HG02885 (cell line): ENCODE data around the gene GAS2L2.

Experiments
- ATAC-seq: cut with Tn5 transposase; IDR thresholded peaks from one replicate; pipeline ENCODE4 v1.9.1; 2021; ENCODE audit warnings: mild to moderate bottlenecking; ENCODE audit not compliant: unreplicated experiment, poor library complexity

GAS2L2 gene

GRCh38 chr17:35752945-35753764 is at the start of gene GAS2L2:
Gene GAS2L2, minus strand, starts transcription at chr17:35753239. Its CDS starts 389 bp downstream, at chr17:35752850.
- no peak for ATAC-seq

GRCh38 chr17:35801583-35802224 is 48.7 kb upstream of the GAS2L2 start:
- ATAC-seq, result no peak

- ATAC-seq, result no peak
Observed at GRCh38 chr17:35799942-35800341, 46.9 kb upstream of the GAS2L2 start.

- no peak for ATAC-seq
Observed at GRCh38 chr17:35797918-35798317, 44.9 kb upstream of the GAS2L2 start.

- ATAC-seq, result no peak
Observed at GRCh38 chr17:35797370-35797769, 44.3 kb upstream of the GAS2L2 start.

- no peak for ATAC-seq
Observed at GRCh38 chr17:35796942-35797341, 43.9 kb upstream of the GAS2L2 start.

- ATAC-seq, result no peak
Observed at GRCh38 chr17:35795871-35796265, 42.8 kb upstream of the GAS2L2 start.

- no peak for ATAC-seq
Observed at GRCh38 chr17:35795007-35795870, 42.2 kb upstream of the GAS2L2 start, which contains the start of gene MMP28. Gene MMP28, minus strand, starts transcription at chr17:35795641. Its CDS starts 264 bp downstream, at chr17:35795377.

- no peak for ATAC-seq
Observed at GRCh38 chr17:35793257-35793656, 40.2 kb upstream of the GAS2L2 start.

- ATAC-seq, result no peak
Observed at GRCh38 chr17:35791681-35792350, 38.8 kb upstream of the GAS2L2 start.

- no peak for ATAC-seq
Observed at GRCh38 chr17:35790841-35791240, 37.8 kb upstream of the GAS2L2 start.

- no peak for ATAC-seq
Observed at GRCh38 chr17:35788477-35789368, 35.7 kb upstream of the GAS2L2 start.

- ATAC-seq, result no peak
Observed at GRCh38 chr17:35786941-35787432, 33.9 kb upstream of the GAS2L2 start.

GRCh38 chr17:35784895-35785294 is 31.9 kb upstream of the GAS2L2 start:
- ATAC-seq, result no peak

GRCh38 chr17:35780950-35781349 is 27.9 kb upstream of the GAS2L2 start:
- ATAC-seq, result no peak

GRCh38 chr17:35778641-35779196 is 25.7 kb upstream of the GAS2L2 start:
- no peak for ATAC-seq

- no peak for ATAC-seq
Observed at GRCh38 chr17:35775583-35775982, 22.5 kb upstream of the GAS2L2 start.

- ATAC-seq, result no peak
Observed at GRCh38 chr17:35775039-35775438, 22.0 kb upstream of the GAS2L2 start.

- no peak for ATAC-seq
Observed at GRCh38 chr17:35774499-35774898, 21.5 kb upstream of the GAS2L2 start.
